Osteoblast (primary cell): ENCODE results near the gene HAND1. TPM values are rescaled to one million over a fixed set of nuclear protein-coding genes. Genes with fewer than 3 reads are reported as not detected.

ENCODE experiments used
- DNase-seq: peaks from one replicate; pipeline ENCODE4 v3.0.0; 2011; ENCODE audit warnings: low spot score, mixed read lengths; ENCODE audit not compliant: insufficient read length; ENCODE audit errors: missing footprints
- H2AFZ ChIP-seq: 2 replicates; pipeline ENCODE4 v1.6.0; 2011; ENCODE audit warnings: mild to moderate bottlenecking, low read length
- H3K27ac ChIP-seq: 2 replicates; pipeline ENCODE4 v1.5.1; 2011; ENCODE audit warnings: mild to moderate bottlenecking, low read depth, low read length, moderate library complexity
- H3K27me3 ChIP-seq: 2 replicates; pipeline ENCODE4 v1.6.0; 2012; ENCODE audit warnings: mild to moderate bottlenecking, control low read depth, inconsistent platforms, low read length, moderate library complexity; ENCODE audit not compliant: insufficient read depth
- H3K36me3 ChIP-seq: 2 replicates; pipeline ENCODE4 v1.5.1; 2011; ENCODE audit warnings: mild to moderate bottlenecking, low read length, control low read depth, moderate library complexity; ENCODE audit not compliant: insufficient read depth
- H3K4me1 ChIP-seq: 2 replicates; pipeline ENCODE4 v1.5.1; 2011; ENCODE audit warnings: mild to moderate bottlenecking, low read length, control low read depth, moderate library complexity; ENCODE audit not compliant: insufficient read depth
- H3K4me2 ChIP-seq: 2 replicates; pipeline ENCODE4 v1.6.0; 2011; ENCODE audit warnings: mild to moderate bottlenecking, low read length; ENCODE audit not compliant: insufficient read depth
- H3K4me3 ChIP-seq: fragments of 200-600 bp; sonication (generic); 3 replicates; pipeline ENCODE4 v1.5.1; 2012; ENCODE audit warnings: mild to moderate bottlenecking, low read length, inconsistent platforms; ENCODE audit not compliant: insufficient read depth
- H3K79me2 ChIP-seq: 2 replicates; pipeline ENCODE4 v1.6.0; 2012; ENCODE audit warnings: mild to moderate bottlenecking, low read length, control low read depth, inconsistent platforms; ENCODE audit not compliant: insufficient read depth
- H3K9me3 ChIP-seq: 2 replicates; pipeline ENCODE4 v1.5.1; 2011; ENCODE audit warnings: low read depth, low read length, control low read depth
- H4K20me1 ChIP-seq: 2 replicates; pipeline ENCODE4 v1.6.0; 2012; ENCODE audit warnings: mild to moderate bottlenecking, low read length, control low read depth; ENCODE audit not compliant: insufficient read depth
- CTCF ChIP-seq: IDR thresholded peaks from 2 replicates; pipeline ENCODE4 v1.5.1; 2011; ENCODE audit warnings: mild to moderate bottlenecking, low read depth, low read length, moderate library complexity; ENCODE audit errors: extremely low read depth
- total RNA-seq: library from RNA; depleted of rRNA; stranded (reverse); fragments of >200 nt; gene quantifications from 2 replicates; pipeline ENCODE4 v1.2.3, GENCODE V29; 2012

The HAND1 gene
- total RNA-seq, 1 donor = not detected

DNA sequence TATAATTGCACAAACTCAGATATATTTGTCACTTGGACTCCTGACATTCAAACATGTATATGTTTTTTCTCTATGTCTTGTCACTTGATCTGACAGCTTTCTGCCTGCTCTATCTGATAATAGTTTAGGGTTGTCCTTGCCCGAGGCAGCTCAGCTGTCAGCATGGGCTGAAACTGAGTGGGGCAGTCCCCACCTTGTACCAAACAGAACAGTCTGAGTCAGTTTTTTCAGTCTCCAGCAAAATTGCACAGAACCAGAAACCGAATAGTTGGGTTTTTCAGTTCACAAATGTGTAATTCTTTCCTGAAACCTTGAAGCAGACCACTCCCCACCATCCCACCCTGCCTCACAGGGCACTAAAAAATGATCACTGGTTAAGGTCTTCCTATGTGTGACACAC, 9.5 kb upstream of the HAND1 start:
- H3K79me2 ChIP-seq = no peaks in the 10 kb centered on the region
- no peaks in the 10 kb centered on the region for H3K36me3 ChIP-seq
- no peak for TF ChIP-seq CTCF
- H2AFZ ChIP-seq = no peak overlapping the region
- no peak overlapping the region for H3K4me3 ChIP-seq
- peaks cover 74% of the 10 kb centered on the region for H3K27me3 ChIP-seq
- no peaks in the 10 kb centered on the region for H3K4me1 ChIP-seq
- H3K9me3 ChIP-seq = no peaks in the 10 kb centered on the region
- H4K20me1 ChIP-seq = peaks cover 3% of the 10 kb centered on the region
- H3K27ac ChIP-seq = no peak overlapping the region
- DNase-seq = no peak
- H3K4me2 ChIP-seq = no peak overlapping the region

DNA sequence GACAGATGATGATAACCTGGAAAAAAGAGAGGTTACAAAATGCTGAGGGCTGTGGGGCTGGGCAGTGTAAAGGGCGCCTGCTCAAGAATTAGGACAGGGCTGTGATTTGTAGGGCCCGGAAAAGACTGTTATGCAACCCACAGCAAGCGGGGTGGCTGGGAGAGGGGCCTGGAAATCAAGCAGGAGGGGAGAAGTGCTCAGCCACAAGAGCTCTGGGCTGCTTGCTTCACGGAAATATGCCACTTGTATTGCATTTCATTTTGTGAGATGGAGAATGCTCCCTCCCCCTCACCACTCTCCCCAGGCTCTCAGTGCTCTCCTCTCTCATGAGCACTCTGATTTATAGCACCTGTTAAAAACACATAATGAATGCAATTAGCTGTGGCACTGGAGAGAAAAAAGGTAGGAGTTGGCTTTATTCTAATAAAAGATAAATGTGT, 8.4 kb upstream of the HAND1 start:
- Histone ChIP-seq H3K9me3 (no peaks in the 10 kb centered on the region), H3K36me3 (no peaks in the 10 kb centered on the region), H3K4me2 (no peak overlapping the region), H4K20me1 (peaks cover 3% of the 10 kb centered on the region), H3K4me3 (no peak overlapping the region), H2AFZ (no peak overlapping the region), H3K27ac (no peak overlapping the region), H3K4me1 (no peaks in the 10 kb centered on the region), H3K27me3 (peaks cover 85% of the 10 kb centered on the region), H3K79me2 (no peaks in the 10 kb centered on the region)
- peak; percentile 48 for DNase-seq
- no peak for TF ChIP-seq CTCF

DNA sequence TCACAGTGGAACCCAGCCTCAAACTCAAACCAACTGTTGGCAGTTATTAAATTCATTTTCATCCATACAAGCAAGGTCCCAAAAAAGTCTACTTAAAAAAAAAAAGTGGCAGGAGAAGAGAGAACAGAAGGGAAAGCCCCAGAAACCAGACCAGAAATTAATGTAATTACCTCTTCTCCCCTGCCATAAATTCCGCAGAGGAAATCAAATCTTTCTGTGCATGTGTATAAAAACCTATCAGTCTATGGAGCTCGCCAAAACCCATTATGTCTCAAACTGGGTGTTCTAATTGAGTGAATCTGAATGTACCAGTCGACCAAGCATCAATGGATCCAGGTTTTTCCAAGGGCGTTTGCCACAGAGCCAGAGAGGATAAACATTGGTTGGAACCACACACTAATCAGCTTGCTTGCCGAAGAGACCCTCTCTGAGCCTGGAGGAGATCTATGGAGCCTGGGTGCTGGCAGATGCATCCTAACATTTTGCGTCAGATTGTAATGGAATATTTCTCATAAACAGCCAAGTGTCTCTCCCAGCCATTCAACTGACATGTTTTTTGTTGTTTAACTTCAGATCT, 7.9 kb upstream of the HAND1 start:
- no peak overlapping the region for H3K4me2 ChIP-seq

DNA sequence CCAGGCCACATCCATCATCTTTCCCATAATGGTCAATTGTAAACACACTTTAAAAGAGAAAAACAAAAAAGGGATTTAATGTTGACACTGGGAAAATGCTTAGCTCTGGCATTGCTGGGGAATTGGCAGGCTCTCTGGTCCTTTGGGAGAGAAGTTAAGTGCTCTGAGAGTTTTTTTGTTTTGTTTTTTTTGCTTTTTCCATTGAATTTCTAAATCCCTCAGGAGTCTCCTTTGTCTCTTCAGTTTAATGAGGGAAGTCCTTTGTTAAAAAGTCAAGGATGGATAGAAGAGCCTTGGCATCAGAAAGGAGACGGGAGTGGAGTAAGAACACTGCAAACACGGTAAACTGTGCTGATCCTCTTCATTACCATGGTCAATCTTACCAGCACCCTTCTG, 7.1 kb upstream of the HAND1 start:
- no peaks in the 10 kb centered on the region for H3K9me3 ChIP-seq
- no peak overlapping the region for H2AFZ ChIP-seq
- TF ChIP-seq CTCF = no peak
- H3K79me2 ChIP-seq = no peaks in the 10 kb centered on the region
- no peak overlapping the region for H3K27ac ChIP-seq
- no peak for DNase-seq
- no peak overlapping the region for H3K4me3 ChIP-seq
- H3K27me3 ChIP-seq = peaks cover 94% of the 10 kb centered on the region
- H3K4me1 ChIP-seq = no peaks in the 10 kb centered on the region
- no peak overlapping the region for H3K4me2 ChIP-seq
- peaks cover 3% of the 10 kb centered on the region for H4K20me1 ChIP-seq
- H3K36me3 ChIP-seq = no peaks in the 10 kb centered on the region

More for the DNA sequence above, 7.9 kb upstream of the HAND1 start:
- no peaks in the 10 kb centered on the region for H3K4me1 ChIP-seq
- H3K27me3 ChIP-seq = peaks cover 90% of the 10 kb centered on the region
- peaks cover 3% of the 10 kb centered on the region for H4K20me1 ChIP-seq
- DNase-seq = no peak
- H3K9me3 ChIP-seq = no peaks in the 10 kb centered on the region
- H3K27ac ChIP-seq = no peak overlapping the region
- TF ChIP-seq CTCF = no peak
- H3K36me3 ChIP-seq = no peaks in the 10 kb centered on the region
- no peaks in the 10 kb centered on the region for H3K79me2 ChIP-seq
- no peak overlapping the region for H3K4me3 ChIP-seq
- no peak overlapping the region for H2AFZ ChIP-seq
